ENCODE results near the gene SIRPG.

Gene SIRPG

GRCh38 chr20:1635291-1635979 is 22.1 kb downstream of the SIRPG start:
- Histone ChIP-seq H3K27ac (ENCODE audit: low read depth, low read length, severe bottlenecking) (no peak overlapping the region), H3K9me3 (ENCODE audit: control insufficient read depth, low read length) (no peaks in the 10 kb centered on the region), H3K36me3 (ENCODE audit: control insufficient read depth, insufficient read depth, low read length) (no peaks in the 10 kb centered on the region), H3K4me1 (ENCODE audit: control insufficient read depth, insufficient read depth, low read length, poor library complexity, severe bottlenecking) (no peaks in the 10 kb centered on the region), H3K4me3 (ENCODE audit: extremely low read depth, insufficient read depth, low read length, poor library complexity, severe bottlenecking) (no peak overlapping the region)
- WGBS, 2 experiments (ENCODE audit: insufficient coverage in 2 of 2): 84 to 94% methylated on average over 10 of the region's 10 CpGs

- Histone ChIP-seq H3K27ac (ENCODE audit: low read depth, low read length, severe bottlenecking) (no peak overlapping the region), H3K4me3 (ENCODE audit: extremely low read depth, insufficient read depth, low read length, poor library complexity, severe bottlenecking) (no peak overlapping the region), H3K9me3 (ENCODE audit: control insufficient read depth, low read length) (no peaks in the 10 kb centered on the region), H3K4me1 (ENCODE audit: control insufficient read depth, insufficient read depth, low read length, poor library complexity, severe bottlenecking) (no peaks in the 10 kb centered on the region), H3K36me3 (ENCODE audit: control insufficient read depth, insufficient read depth, low read length) (no peaks in the 10 kb centered on the region)
- 85 to 89% methylated on average over 1 to 3 of the region's 4 CpGs for WGBS, 2 experiments (ENCODE audit: insufficient coverage in 2 of 2)
These were observed 24.0 kb downstream of the SIRPG start for GRCh38 chr20:1633535-1633934.

GRCh38 chr20:1632178-1632577 is 25.4 kb downstream of the SIRPG start:
- no peaks in the 10 kb centered on the region for H3K4me1 ChIP-seq (ENCODE audit: control insufficient read depth, insufficient read depth, low read length, poor library complexity, severe bottlenecking)
- no peak overlapping the region for H3K27ac ChIP-seq (ENCODE audit: low read depth, low read length, severe bottlenecking)
- H3K4me3 ChIP-seq (ENCODE audit: extremely low read depth, insufficient read depth, low read length, poor library complexity, severe bottlenecking): no peak overlapping the region
- 83 to 95% methylated on average over 3 to 4 of the region's 4 CpGs for WGBS, 2 experiments (ENCODE audit: insufficient coverage in 2 of 2)
- no peaks in the 10 kb centered on the region for H3K9me3 ChIP-seq (ENCODE audit: control insufficient read depth, low read length)
- no peaks in the 10 kb centered on the region for H3K36me3 ChIP-seq (ENCODE audit: control insufficient read depth, insufficient read depth, low read length)

- Histone ChIP-seq H3K36me3 (ENCODE audit: control insufficient read depth, insufficient read depth, low read length) (no peaks in the 10 kb centered on the region), H3K4me3 (ENCODE audit: extremely low read depth, insufficient read depth, low read length, poor library complexity, severe bottlenecking) (no peak overlapping the region), H3K27ac (ENCODE audit: low read depth, low read length, severe bottlenecking) (no peak overlapping the region), H3K4me1 (ENCODE audit: control insufficient read depth, insufficient read depth, low read length, poor library complexity, severe bottlenecking) (no peaks in the 10 kb centered on the region), H3K9me3 (ENCODE audit: control insufficient read depth, low read length) (no peaks in the 10 kb centered on the region)
- 65 to 68% methylated on average over 8 to 9 of the region's 9 CpGs for WGBS, 2 experiments (ENCODE audit: insufficient coverage in 2 of 2)
These were observed 26.0 kb downstream of the SIRPG start for GRCh38 chr20:1631309-1632151.

GRCh38 chr20:1630186-1630585 is 27.4 kb downstream of the SIRPG start:
- no peaks in the 10 kb centered on the region for H3K36me3 ChIP-seq (ENCODE audit: control insufficient read depth, insufficient read depth, low read length)
- H3K4me1 ChIP-seq (ENCODE audit: control insufficient read depth, insufficient read depth, low read length, poor library complexity, severe bottlenecking): no peaks in the 10 kb centered on the region
- WGBS, 2 experiments (ENCODE audit: insufficient coverage in 2 of 2): 87 to 100% methylated on average over 4 to 5 of the region's 5 CpGs
- H3K27ac ChIP-seq (ENCODE audit: low read depth, low read length, severe bottlenecking): no peak overlapping the region
- no peak overlapping the region for H3K4me3 ChIP-seq (ENCODE audit: extremely low read depth, insufficient read depth, low read length, poor library complexity, severe bottlenecking)
- no peaks in the 10 kb centered on the region for H3K9me3 ChIP-seq (ENCODE audit: control insufficient read depth, low read length)

GRCh38 chr20:1629321-1629720 is 28.3 kb downstream of the SIRPG start:
- H3K36me3 ChIP-seq (ENCODE audit: control insufficient read depth, insufficient read depth, low read length): no peaks in the 10 kb centered on the region
- H3K9me3 ChIP-seq (ENCODE audit: control insufficient read depth, low read length): no peaks in the 10 kb centered on the region
- no peak overlapping the region for H3K4me3 ChIP-seq (ENCODE audit: extremely low read depth, insufficient read depth, low read length, poor library complexity, severe bottlenecking)
- H3K27ac ChIP-seq (ENCODE audit: low read depth, low read length, severe bottlenecking): no peak overlapping the region
- no peaks in the 10 kb centered on the region for H3K4me1 ChIP-seq (ENCODE audit: control insufficient read depth, insufficient read depth, low read length, poor library complexity, severe bottlenecking)
- WGBS, 2 experiments (ENCODE audit: insufficient coverage in 2 of 2): 90 to 93% methylated on average over 3 to 4 of the region's 5 CpGs

GRCh38 chr20:1628621-1629020 is 29.0 kb downstream of the SIRPG start:
- H3K4me1 ChIP-seq (ENCODE audit: control insufficient read depth, insufficient read depth, low read length, poor library complexity, severe bottlenecking): no peaks in the 10 kb centered on the region
- H3K27ac ChIP-seq (ENCODE audit: low read depth, low read length, severe bottlenecking): no peak overlapping the region
- H3K36me3 ChIP-seq (ENCODE audit: control insufficient read depth, insufficient read depth, low read length): no peaks in the 10 kb centered on the region
- no peaks in the 10 kb centered on the region for H3K9me3 ChIP-seq (ENCODE audit: control insufficient read depth, low read length)
- no peak overlapping the region for H3K4me3 ChIP-seq (ENCODE audit: extremely low read depth, insufficient read depth, low read length, poor library complexity, severe bottlenecking)
- 93 to 98% methylated on average over 3 of the region's 5 CpGs for WGBS, 2 experiments (ENCODE audit: insufficient coverage in 2 of 2)

- no peak overlapping the region for H3K27ac ChIP-seq (ENCODE audit: low read depth, low read length, severe bottlenecking)
- no peaks in the 10 kb centered on the region for H3K36me3 ChIP-seq (ENCODE audit: control insufficient read depth, insufficient read depth, low read length)
- no peak overlapping the region for H3K4me3 ChIP-seq (ENCODE audit: extremely low read depth, insufficient read depth, low read length, poor library complexity, severe bottlenecking)
- H3K4me1 ChIP-seq (ENCODE audit: control insufficient read depth, insufficient read depth, low read length, poor library complexity, severe bottlenecking): no peaks in the 10 kb centered on the region
- no peaks in the 10 kb centered on the region for H3K9me3 ChIP-seq (ENCODE audit: control insufficient read depth, low read length)
- 92 to 100% methylated on average over 1 of the region's 2 CpGs for WGBS, 2 experiments (ENCODE audit: insufficient coverage in 2 of 2)
These were observed 30.4 kb downstream of the SIRPG start for GRCh38 chr20:1627200-1627550.

GRCh38 chr20:1626528-1627199 is 30.9 kb downstream of the SIRPG start:
- H3K36me3 ChIP-seq (ENCODE audit: control insufficient read depth, insufficient read depth, low read length): no peaks in the 10 kb centered on the region
- no peaks in the 10 kb centered on the region for H3K4me1 ChIP-seq (ENCODE audit: control insufficient read depth, insufficient read depth, low read length, poor library complexity, severe bottlenecking)
- H3K4me3 ChIP-seq (ENCODE audit: extremely low read depth, insufficient read depth, low read length, poor library complexity, severe bottlenecking): no peak overlapping the region
- H3K27ac ChIP-seq (ENCODE audit: low read depth, low read length, severe bottlenecking): no peak overlapping the region
- WGBS, 2 experiments (ENCODE audit: insufficient coverage in 2 of 2): 89 to 93% methylated on average over 3 of the region's 3 CpGs
- no peaks in the 10 kb centered on the region for H3K9me3 ChIP-seq (ENCODE audit: control insufficient read depth, low read length)

- no peak overlapping the region for H3K4me3 ChIP-seq (ENCODE audit: extremely low read depth, insufficient read depth, low read length, poor library complexity, severe bottlenecking)
- WGBS, 2 experiments (ENCODE audit: insufficient coverage in 2 of 2): no CpG with 5 or more reads among the region's 2 CpGs
- no peaks in the 10 kb centered on the region for H3K36me3 ChIP-seq (ENCODE audit: control insufficient read depth, insufficient read depth, low read length)
- H3K9me3 ChIP-seq (ENCODE audit: control insufficient read depth, low read length): no peaks in the 10 kb centered on the region
- no peaks in the 10 kb centered on the region for H3K4me1 ChIP-seq (ENCODE audit: control insufficient read depth, insufficient read depth, low read length, poor library complexity, severe bottlenecking)
- H3K27ac ChIP-seq (ENCODE audit: low read depth, low read length, severe bottlenecking): no peak overlapping the region
These were observed 32.4 kb downstream of the SIRPG start for GRCh38 chr20:1625083-1625690.

Measured in mesodermal cell (in vitro differentiated cells).